Psoas muscle (tissue), 8 donors: Measurements from ENCODE around the gene LRRC42. TPM values are rescaled to one million over a fixed set of nuclear protein-coding genes. Genes with fewer than 3 reads are reported as not detected.

Source experiments
- ATAC-seq, 4 donors: fragments of 200-7000 bp; cut with Tn5 transposase; one replicate each; pipeline ENCODE4 v1.9.1; 2020; ENCODE audit warnings: moderate library complexity in 3 of 4, mild to moderate bottlenecking in 2 of 4
- DNase-seq, 2 donors: peaks; one replicate each; pipeline ENCODE4 v3.0.0-alpha.2; 2020
- H3K27ac ChIP-seq: fragments of 200-600 bp; one replicate; pipeline ENCODE4 v1.8.0; 2022
- H3K27me3 ChIP-seq, 3 donors: fragments of 200-600 bp in 1 of 3; one replicate each; pipeline versions ENCODE4 v1.6.1 to v1.8.0; 2013 to 2022; ENCODE audit warnings: low read length in 2 of 3, mild to moderate bottlenecking in 2 of 3, moderate library complexity in 1 of 3; ENCODE audit not compliant: insufficient read depth in 3 of 3
- H3K36me3 ChIP-seq, 2 donors: fragments of 200-600 bp in 1 of 2; one replicate each; pipeline versions ENCODE4 v1.6.1 to v1.8.0; 2013 to 2022; ENCODE audit warnings: low read depth in 1 of 2, mild to moderate bottlenecking in 1 of 2, moderate library complexity in 1 of 2; ENCODE audit not compliant: insufficient read depth in 1 of 2
- H3K4me1 ChIP-seq: fragments of 200-600 bp; one replicate; pipeline ENCODE4 v1.8.0; 2022
- H3K4me3 ChIP-seq: fragments of 200-600 bp; one replicate; pipeline ENCODE4 v1.8.0; 2022; ENCODE audit warnings: mild to moderate bottlenecking
- H3K9me3 ChIP-seq: fragments of 200-600 bp; one replicate; pipeline ENCODE4 v1.8.0; 2022
- WGBS, 3 donors: extraction: QIAGEN DNeasy Blood & Tissue Kit; methylation state at CpG; one replicate each; pipeline versions ENCODE4 v1.1.6 to v1.1.7; 2013; 5-methylcytosine and 5-hydroxymethylcytosine counted together
- intact Hi-C, 2 donors: fragments of 100-400 bp; cut with DNase I; formaldehyde crosslinking; loops; one replicate each; pipeline versions ENCODE4 v1.11.0 to v1.14.2; 2022
- polyA plus RNA-seq, 3 donors: library from polyadenylated mRNA; stranded (reverse); fragments of 200-250 nt; gene quantifications; one replicate each; pipeline ENCODE4 v1.2.3, GENCODE V29; 2013
- total RNA-seq, 4 donors: library from RNA; stranded (reverse); fragmentation: NEBNext Ultra II Directional in 2 of 4; extraction: Animal tissue kit (Norgen Biotek cat#: 25700) in 2 of 4; gene quantifications; one replicate each; pipeline versions ENCODE4 v1.2.1 to v1.2.4, GENCODE V29; 2021 to 2023
- TF ChIP-seq, protein P1 (sequence below): fragments of 200-600 bp; IDR thresholded peaks from one replicate; pipeline ENCODE4 v1.8.0; 2022; ENCODE audit warnings: antibody characterized with exemption
- donor health status: healthy with polysubstance abuse.
- donor health status: DM: no; HTN: no; CAD: no; lungs with moderate emphysema.
- donor health status: Bipolar disorder and iron deficiency.
- donor health status: healthy.
- donor health status: DM: yes; HTN: yes; CAD: no.
- donor health status: DM: no; HTN: no; CAD: no.
- donor health status: DM: no; HTN: no; CAD: no.
- donor health status: DM: yes; HTN: yes; CAD: no.

The LRRC42 gene
- total and polyA plus RNA-seq, 7 donors, result 10.0 to 16.9 (median 12.0) TPM

DNA sequence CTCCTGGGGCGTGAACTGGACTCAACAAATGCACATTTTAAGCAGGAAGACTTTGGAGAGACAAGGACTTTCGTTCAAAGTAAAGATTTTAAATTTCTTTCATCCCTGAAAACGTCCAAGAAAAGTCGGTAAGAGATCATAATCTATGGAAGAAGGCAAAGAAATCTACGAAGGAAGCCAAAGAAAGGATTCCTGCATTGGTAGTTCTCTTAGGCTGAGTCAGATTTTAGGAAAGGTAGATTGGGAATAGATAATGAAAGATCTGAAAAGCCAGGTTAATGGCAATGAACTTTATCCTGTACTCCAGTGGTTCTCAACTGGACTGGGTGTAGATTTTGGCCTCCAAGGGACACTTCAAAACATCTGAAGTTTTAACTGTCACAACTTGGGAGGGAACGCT is 3.1 kb upstream of the LRRC42 start:
- no peak for ATAC-seq
- no peak for DNase-seq
- peaks cover 20% of the 10 kb centered on the region for H3K4me1 ChIP-seq
- TF ChIP-seq, protein P1, sequence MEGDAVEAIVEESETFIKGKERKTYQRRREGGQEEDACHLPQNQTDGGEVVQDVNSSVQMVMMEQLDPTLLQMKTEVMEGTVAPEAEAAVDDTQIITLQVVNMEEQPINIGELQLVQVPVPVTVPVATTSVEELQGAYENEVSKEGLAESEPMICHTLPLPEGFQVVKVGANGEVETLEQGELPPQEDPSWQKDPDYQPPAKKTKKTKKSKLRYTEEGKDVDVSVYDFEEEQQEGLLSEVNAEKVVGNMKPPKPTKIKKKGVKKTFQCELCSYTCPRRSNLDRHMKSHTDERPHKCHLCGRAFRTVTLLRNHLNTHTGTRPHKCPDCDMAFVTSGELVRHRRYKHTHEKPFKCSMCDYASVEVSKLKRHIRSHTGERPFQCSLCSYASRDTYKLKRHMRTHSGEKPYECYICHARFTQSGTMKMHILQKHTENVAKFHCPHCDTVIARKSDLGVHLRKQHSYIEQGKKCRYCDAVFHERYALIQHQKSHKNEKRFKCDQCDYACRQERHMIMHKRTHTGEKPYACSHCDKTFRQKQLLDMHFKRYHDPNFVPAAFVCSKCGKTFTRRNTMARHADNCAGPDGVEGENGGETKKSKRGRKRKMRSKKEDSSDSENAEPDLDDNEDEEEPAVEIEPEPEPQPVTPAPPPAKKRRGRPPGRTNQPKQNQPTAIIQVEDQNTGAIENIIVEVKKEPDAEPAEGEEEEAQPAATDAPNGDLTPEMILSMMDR, result no peak
- intact Hi-C loops, result no loop called here
- H3K27me3 ChIP-seq, result no peaks in the 10 kb centered on the region
- H3K4me3 ChIP-seq, result no peak overlapping the region
- H3K27ac ChIP-seq, result no peak overlapping the region
- peaks cover 0 to 6% of the 10 kb centered on the region in 2 donors for H3K36me3 ChIP-seq
- no peaks in the 10 kb centered on the region for H3K9me3 ChIP-seq
- 93 to 97% (median 95%) methylated on average over 6 of the region's 6 CpGs for WGBS, 3 donors

DNA sequence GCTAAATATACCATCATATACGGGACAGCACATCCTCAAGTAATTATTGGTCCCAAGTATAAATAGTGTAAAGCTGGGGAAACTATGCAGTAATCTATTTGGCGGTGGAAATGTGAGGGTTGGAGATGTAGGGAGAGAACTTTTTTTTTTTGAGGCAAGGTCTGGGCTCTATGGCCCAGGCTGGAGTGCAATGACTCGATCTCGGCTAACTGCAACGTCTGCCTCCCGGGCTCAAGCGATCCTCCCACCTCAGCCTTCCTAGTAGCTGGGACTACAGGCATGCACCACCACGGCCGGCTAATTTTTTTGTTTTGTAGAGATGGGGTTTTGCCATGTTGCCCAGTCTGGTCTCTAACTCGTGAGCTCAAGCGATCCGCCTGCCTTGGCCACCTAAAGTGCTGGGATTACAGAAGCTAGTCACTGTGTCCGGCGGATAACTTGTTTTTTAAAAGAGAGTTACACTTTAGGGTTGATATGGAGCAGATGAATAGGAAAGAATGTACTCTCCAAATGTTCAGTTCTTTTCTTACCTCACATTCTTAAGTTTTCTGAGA is 2.6 kb upstream of the LRRC42 start:
- H3K9me3 ChIP-seq, result no peaks in the 10 kb centered on the region
- TF ChIP-seq, protein P1, result no peak
- no peak overlapping the region for H3K4me3 ChIP-seq
- 92 to 95% (median 94%) methylated on average over 14 of the region's 14 CpGs for WGBS, 3 donors
- intact Hi-C loops, result loop anchor here in 1 of 2 donors (2.0 kb wide), 1 partner anchor 53 kb away; no protein-coding TSS in a partner anchor
- H3K27me3 ChIP-seq, result no peaks in the 10 kb centered on the region
- peaks cover 0 to 1% of the 10 kb centered on the region in 2 donors for H3K36me3 ChIP-seq
- H3K4me1 ChIP-seq, result peaks cover 20% of the 10 kb centered on the region
- no peak for ATAC-seq
- no peak overlapping the region for H3K27ac ChIP-seq
- DNase-seq, result no peak

DNA sequence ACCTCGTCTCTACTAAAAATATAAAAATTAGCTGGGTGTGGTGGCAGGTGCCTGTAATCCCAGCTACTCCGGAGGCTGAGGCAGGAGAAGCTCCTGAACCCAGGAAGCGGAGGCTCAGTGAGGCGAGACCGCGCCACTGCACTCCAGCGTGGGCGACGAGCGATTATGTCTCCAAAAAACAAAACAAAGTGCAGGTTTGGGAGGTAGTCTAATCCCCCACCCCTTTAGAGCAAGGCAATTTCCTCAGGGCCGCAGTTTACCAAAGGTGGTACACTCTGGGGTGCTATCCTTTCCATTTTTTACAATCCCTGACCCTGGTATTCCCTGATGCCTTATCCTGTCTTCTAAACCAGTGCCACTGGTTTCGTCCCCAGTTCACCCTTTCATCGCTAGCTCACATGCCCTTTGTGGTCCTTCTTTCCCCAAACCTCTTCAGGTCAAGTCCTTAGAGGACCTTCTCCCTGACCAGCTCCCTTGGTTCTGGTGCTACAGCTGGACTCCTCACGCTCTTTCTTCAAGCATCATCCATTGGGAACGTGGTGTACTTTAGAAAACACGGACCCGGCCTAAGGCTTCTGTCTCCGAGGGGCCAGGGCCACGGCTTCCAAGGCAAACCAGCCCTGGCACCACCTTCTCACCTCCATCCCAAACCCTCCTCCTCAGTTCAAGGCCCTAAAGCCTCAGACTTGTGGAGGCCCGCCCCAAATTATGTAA is 1.5 kb upstream of the LRRC42 start:
- ATAC-seq (no peak), DNase-seq (no peak)
- Histone ChIP-seq H3K4me3 (peak overlapping the region; percentile 90), H3K27ac (peak overlapping the region; percentile 89), H3K36me3 (no peaks in the 10 kb centered on the region), H3K27me3 (no peaks in the 10 kb centered on the region), H3K4me1 (peaks cover 20% of the 10 kb centered on the region), H3K9me3 (no peaks in the 10 kb centered on the region)
- TF ChIP-seq, protein P1, result no peak
- 60 to 66% (median 61%) methylated on average over 20 of the region's 20 CpGs for WGBS, 3 donors
- intact Hi-C loops, result loop anchor here (2.0 to 5.0 kb wide), 3 partner anchors 54 to 108 kb away; partner anchors contain the start of genes TCEANC2 (in 1 of the 2) and TMEM59 (in 1 of the 2)

DNA sequence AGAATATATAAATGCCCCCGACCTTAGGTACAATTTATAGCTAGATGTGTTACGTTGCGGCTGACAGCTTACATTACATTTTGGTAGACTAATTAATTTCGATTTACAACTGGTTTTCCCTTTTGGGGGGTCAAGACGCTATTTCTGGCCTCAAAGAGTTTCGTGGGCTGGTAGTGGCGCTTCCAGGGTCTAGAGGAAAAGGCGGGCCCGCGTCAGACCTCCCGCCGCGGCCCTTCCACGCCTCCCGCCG is 1.0 kb upstream of the LRRC42 start:
- H3K4me1 ChIP-seq, result peaks cover 20% of the 10 kb centered on the region
- 0 to 1% (median 0%) methylated on average over 16 of the region's 16 CpGs for WGBS, 3 donors
- peak overlapping the region; percentile 89 for H3K27ac ChIP-seq
- ATAC-seq (no peak), DNase-seq (no peak)
- no peaks in the 10 kb centered on the region for H3K27me3 ChIP-seq
- intact Hi-C loops, result loop anchor here (2.0 to 5.0 kb wide), 3 partner anchors 54 to 107 kb away; partner anchors contain the start of genes TCEANC2 (in 1 of the 2) and TMEM59 (in 1 of the 2)
- H3K36me3 ChIP-seq, result no peaks in the 10 kb centered on the region
- H3K9me3 ChIP-seq, result no peaks in the 10 kb centered on the region
- peak overlapping the region; percentile 90 for H3K4me3 ChIP-seq
- TF ChIP-seq, protein P1, result no peak
